Breast epithelium (tissue), 3 donors: ENCODE measurements around the gene TBC1D14.

ENCODE experiments used
- POLR2A ChIP-seq: fragments of 450-650 bp; IDR thresholded peaks from one replicate; pipeline ENCODE4 v1.6.1; 2016; ENCODE audit warnings: antibody characterized with exemption, mild to moderate bottlenecking, moderate library complexity
- POLR2AphosphoS5 ChIP-seq, 3 donors: sonication (generic); formaldehyde crosslinking; IDR thresholded peaks; one replicate each; pipeline ENCODE4 v1.6.1; 2017; ENCODE audit warnings: antibody characterized with exemption in 3 of 3
- TF ChIP-seq, protein P1 (sequence below), 3 donors: fragments of 450-650 bp; IDR thresholded peaks; one replicate each; pipeline ENCODE4 v1.5.1; 2016 to 2017; ENCODE audit warnings: antibody characterized with exemption in 3 of 3, mild to moderate bottlenecking in 3 of 3, moderate library complexity in 3 of 3

- no peak for TF ChIP-seq POLR2AphosphoS5 (IDR thresholded peaks at IDR 0.05)
- TF ChIP-seq, protein P1, sequence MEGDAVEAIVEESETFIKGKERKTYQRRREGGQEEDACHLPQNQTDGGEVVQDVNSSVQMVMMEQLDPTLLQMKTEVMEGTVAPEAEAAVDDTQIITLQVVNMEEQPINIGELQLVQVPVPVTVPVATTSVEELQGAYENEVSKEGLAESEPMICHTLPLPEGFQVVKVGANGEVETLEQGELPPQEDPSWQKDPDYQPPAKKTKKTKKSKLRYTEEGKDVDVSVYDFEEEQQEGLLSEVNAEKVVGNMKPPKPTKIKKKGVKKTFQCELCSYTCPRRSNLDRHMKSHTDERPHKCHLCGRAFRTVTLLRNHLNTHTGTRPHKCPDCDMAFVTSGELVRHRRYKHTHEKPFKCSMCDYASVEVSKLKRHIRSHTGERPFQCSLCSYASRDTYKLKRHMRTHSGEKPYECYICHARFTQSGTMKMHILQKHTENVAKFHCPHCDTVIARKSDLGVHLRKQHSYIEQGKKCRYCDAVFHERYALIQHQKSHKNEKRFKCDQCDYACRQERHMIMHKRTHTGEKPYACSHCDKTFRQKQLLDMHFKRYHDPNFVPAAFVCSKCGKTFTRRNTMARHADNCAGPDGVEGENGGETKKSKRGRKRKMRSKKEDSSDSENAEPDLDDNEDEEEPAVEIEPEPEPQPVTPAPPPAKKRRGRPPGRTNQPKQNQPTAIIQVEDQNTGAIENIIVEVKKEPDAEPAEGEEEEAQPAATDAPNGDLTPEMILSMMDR (IDR thresholded peaks at IDR 0.05) = no peak
- TF ChIP-seq POLR2A = no peak
Measured at GRCh38 chr4:6920171-6920570, 10.5 kb downstream of the TBC1D14 start.
